Breast epithelium (tissue), 3 donors: ENCODE data around the gene RNF212.
"Not testable (repeated sequence)": the region's sequence is repeated elsewhere in the genome, so short reads cannot be mapped to it uniquely, and the experiment has no call there.

ENCODE experiments used
- CTCF ChIP-seq, 3 donors: fragments of 450-650 bp; IDR thresholded peaks; one replicate each; pipeline ENCODE4 v1.5.1; 2016 to 2017; ENCODE audit warnings: antibody characterized with exemption in 3 of 3, mild to moderate bottlenecking in 3 of 3, moderate library complexity in 3 of 3
- POLR2A ChIP-seq: fragments of 450-650 bp; IDR thresholded peaks from one replicate; pipeline ENCODE4 v1.6.1; 2016; ENCODE audit warnings: antibody characterized with exemption, mild to moderate bottlenecking, moderate library complexity
- POLR2AphosphoS5 ChIP-seq, 3 donors: sonication (generic); formaldehyde crosslinking; IDR thresholded peaks; one replicate each; pipeline ENCODE4 v1.6.1; 2017; ENCODE audit warnings: antibody characterized with exemption in 3 of 3

- not testable (repeated sequence) for TF ChIP-seq POLR2AphosphoS5 (IDR thresholded peaks at IDR 0.05); CTCF (IDR thresholded peaks at IDR 0.05); POLR2A
Measured at GRCh38 chr4:1053891-1054290, 59.5 kb downstream of the RNF212 start.
